Trophoblast cell (in vitro differentiated cells and primary cell): ENCODE results near the gene HS6ST2.

Experiments
- DNase-seq, 2 donors: peaks; one replicate each; pipeline ENCODE4 v3.0.0-alpha.2; 2016
- H2AFZ ChIP-seq: 2 replicates; pipeline ENCODE4 v1.6.1; 2013; ENCODE audit warnings: low read length, moderate library complexity, mild to moderate bottlenecking; ENCODE audit not compliant: insufficient read depth, poor library complexity
- H2AK5ac ChIP-seq: 2 replicates; pipeline ENCODE4 v1.6.1; 2013; ENCODE audit warnings: mild to moderate bottlenecking, low read length
- H2BK120ac ChIP-seq: 2 replicates; pipeline ENCODE4 v1.6.1; 2013; ENCODE audit warnings: low read length, mild to moderate bottlenecking, moderate library complexity; ENCODE audit not compliant: insufficient read depth, poor library complexity
- H2BK12ac ChIP-seq: 2 replicates; pipeline ENCODE4 v1.6.1; 2013; ENCODE audit warnings: mild to moderate bottlenecking, low read length, moderate library complexity
- H2BK5ac ChIP-seq: 2 replicates; pipeline ENCODE4 v1.6.1; 2013; ENCODE audit warnings: low read length, low read depth, moderate library complexity, mild to moderate bottlenecking; ENCODE audit not compliant: poor library complexity
- H3K14ac ChIP-seq: 2 replicates; pipeline ENCODE4 v1.6.1; 2013; ENCODE audit warnings: mild to moderate bottlenecking, low read length
- H3K18ac ChIP-seq: 2 replicates; pipeline ENCODE4 v1.6.1; 2013; ENCODE audit warnings: mild to moderate bottlenecking, low read length
- H3K23ac ChIP-seq: 2 replicates; pipeline ENCODE4 v1.6.1; 2013; ENCODE audit warnings: low read length
- H3K27ac ChIP-seq: 2 replicates; pipeline ENCODE4 v1.5.1; 2013; ENCODE audit warnings: low read depth, mild to moderate bottlenecking, inconsistent platforms, low read length, moderate library complexity
- H3K27me3 ChIP-seq: 2 replicates; pipeline ENCODE4 v1.6.1; 2013; ENCODE audit warnings: inconsistent platforms, mild to moderate bottlenecking, low read length, moderate library complexity; ENCODE audit not compliant: insufficient read depth
- H3K36me3 ChIP-seq, 2 experiments: 1 replicate in 1 of 2; 2 replicates in 1 of 2; pipeline ENCODE4 v1.6.1; 2013; ENCODE audit warnings: low read length in 2 of 2, mild to moderate bottlenecking in 2 of 2, moderate library complexity in 1 of 2; ENCODE audit not compliant: insufficient read depth in 2 of 2, control insufficient read depth in 1 of 2
- H3K4ac ChIP-seq: 2 replicates; pipeline ENCODE4 v1.6.1; 2013; ENCODE audit warnings: low read depth, mild to moderate bottlenecking, low read length, moderate library complexity
- H3K4me1 ChIP-seq, 2 experiments: 1 replicate in 1 of 2; 2 replicates in 1 of 2; pipeline ENCODE4 v1.6.1; 2013; ENCODE audit warnings: low read length in 2 of 2, mild to moderate bottlenecking in 2 of 2, moderate library complexity in 1 of 2; ENCODE audit not compliant: insufficient read depth in 2 of 2, control insufficient read depth in 1 of 2
- H3K4me2 ChIP-seq: 2 replicates; pipeline ENCODE4 v1.6.1; 2013; ENCODE audit warnings: inconsistent platforms, mild to moderate bottlenecking, low read length, moderate library complexity
- H3K4me3 ChIP-seq: 2 replicates; pipeline ENCODE4 v1.5.1; 2013; ENCODE audit warnings: mild to moderate bottlenecking, low read depth, low read length, inconsistent platforms
- H3K79me1 ChIP-seq: one replicate; pipeline ENCODE4 v1.6.1; 2013; ENCODE audit warnings: low read length
- H3K79me2 ChIP-seq: 2 replicates; pipeline ENCODE4 v1.6.1; 2013; ENCODE audit warnings: low read length, mild to moderate bottlenecking; ENCODE audit not compliant: control insufficient read depth, insufficient read depth, poor library complexity
- H3K9ac ChIP-seq: 2 replicates; pipeline ENCODE4 v1.6.1; 2013; ENCODE audit warnings: mild to moderate bottlenecking, low read length
- H3K9me3 ChIP-seq: 2 replicates; pipeline ENCODE4 v1.6.1; 2013; ENCODE audit warnings: low read depth, mild to moderate bottlenecking, control low read depth, inconsistent platforms, low read length; ENCODE audit not compliant: insufficient read depth
- H4K12ac ChIP-seq: 2 replicates; pipeline ENCODE4 v1.6.1; 2013; ENCODE audit warnings: low read depth, mild to moderate bottlenecking, low read length, moderate library complexity
- H4K8ac ChIP-seq: 2 replicates; pipeline ENCODE4 v1.6.1; 2013; ENCODE audit warnings: low read depth, mild to moderate bottlenecking, low read length, moderate library complexity
- H4K91ac ChIP-seq: one replicate; pipeline ENCODE4 v1.6.1; 2013; ENCODE audit warnings: low read depth, mild to moderate bottlenecking, low read length, moderate library complexity
- WGBS: extraction: QIAGEN DNeasy Blood & Tissue Kit; methylation state at CpG from one replicate; pipeline ENCODE4 v1.1.7; 2013; ENCODE audit warnings: missing lambda C conversion rate; ENCODE audit not compliant: insufficient read length, insufficient coverage; ENCODE audit errors: extremely low coverage; 5-methylcytosine and 5-hydroxymethylcytosine counted together

The HS6ST2 gene

DNA sequence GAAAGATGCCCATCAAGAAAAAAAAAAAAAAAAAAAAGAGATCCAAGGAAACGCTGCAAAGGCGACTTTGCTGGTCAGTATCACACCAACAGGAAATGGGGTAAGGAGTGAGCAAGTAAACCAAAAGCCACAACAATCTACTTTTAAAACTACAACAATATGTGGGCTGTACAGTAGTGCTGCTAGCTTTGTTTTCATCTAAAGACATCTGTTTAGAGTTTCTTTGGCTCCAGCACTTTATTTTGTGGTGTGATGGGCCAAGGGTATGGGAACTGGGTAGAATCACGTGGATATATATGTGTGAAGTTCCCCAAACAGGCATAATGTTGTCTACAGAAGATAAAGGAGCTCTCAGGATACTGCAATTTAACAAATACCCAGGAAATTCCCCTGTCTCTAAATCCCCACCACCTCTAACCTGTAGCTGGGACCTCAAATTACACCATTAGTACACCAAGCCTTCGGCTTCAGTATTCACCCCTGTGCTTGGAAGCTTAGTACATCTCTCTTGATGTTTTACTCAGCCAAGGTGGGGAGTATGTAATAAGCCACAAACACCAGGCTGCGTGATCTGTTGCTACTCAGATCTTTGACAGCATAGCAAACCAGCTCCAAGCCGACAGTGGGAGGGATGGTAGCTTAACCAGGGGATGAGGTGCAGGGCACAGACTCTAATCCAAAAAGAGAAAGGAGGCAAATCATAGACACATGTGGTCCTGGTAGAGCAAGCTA, 207.9 kb downstream of the HS6ST2 start:
- Histone ChIP-seq H3K18ac (no peak overlapping the region), H3K9ac (no peak overlapping the region), H2AK5ac (no peak overlapping the region)

DNA sequence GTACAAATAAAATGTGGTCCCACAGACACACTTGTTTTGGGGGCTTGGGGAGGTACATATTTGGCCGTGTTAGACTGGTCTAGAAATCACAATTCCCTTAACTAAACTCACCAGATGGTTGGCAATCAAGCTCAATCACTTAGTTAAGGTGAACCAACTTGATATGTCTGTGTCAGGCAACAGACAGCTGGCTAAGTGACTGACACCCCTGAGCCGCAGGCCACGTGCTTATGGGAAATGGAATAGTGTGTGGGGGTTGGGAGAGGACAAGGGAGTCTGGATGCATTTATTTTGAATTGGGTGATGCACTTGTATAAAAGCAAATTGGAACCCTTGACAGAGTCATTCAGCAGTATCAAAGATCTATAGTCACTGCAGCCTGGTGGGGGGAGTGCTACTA, 209.0 kb downstream of the HS6ST2 start:
- no peaks in the 10 kb centered on the region for H3K79me1 ChIP-seq
- no peak overlapping the region for H3K4me3 ChIP-seq
- H3K14ac ChIP-seq, result no peak overlapping the region
- peaks cover 5 to 6% of the 10 kb centered on the region in 2 experiments for H3K4me1 ChIP-seq
- H4K12ac ChIP-seq, result no peak overlapping the region
- no peak for DNase-seq
- H2BK5ac ChIP-seq, result no peak overlapping the region
- H3K27me3 ChIP-seq, result no peaks in the 10 kb centered on the region
- no CpG with 5 or more reads among the region's 3 CpGs for WGBS
- H2AFZ ChIP-seq, result no peak overlapping the region
- H3K36me3 ChIP-seq, result no peaks in the 10 kb centered on the region
- no peak overlapping the region for H4K8ac ChIP-seq
- no peak overlapping the region for H3K23ac ChIP-seq
- H4K91ac ChIP-seq, result no peak overlapping the region
- H3K18ac ChIP-seq, result no peak overlapping the region
- H3K79me2 ChIP-seq, result no peaks in the 10 kb centered on the region
- no peak overlapping the region for H2BK120ac ChIP-seq
- no peak overlapping the region for H3K9ac ChIP-seq
- H3K9me3 ChIP-seq, result no peaks in the 10 kb centered on the region
- no peak overlapping the region for H2AK5ac ChIP-seq
- H3K27ac ChIP-seq, result no peak overlapping the region
- H3K4me2 ChIP-seq, result no peak overlapping the region
- H2BK12ac ChIP-seq, result no peak overlapping the region
- no peak overlapping the region for H3K4ac ChIP-seq

More for the DNA sequence above, 207.9 kb downstream of the HS6ST2 start:
- no peak overlapping the region for H4K8ac ChIP-seq
- no peak overlapping the region for H3K23ac ChIP-seq
- no peak overlapping the region for H2BK12ac ChIP-seq
- H4K91ac ChIP-seq, result no peak overlapping the region
- H4K12ac ChIP-seq, result no peak overlapping the region
- H3K4ac ChIP-seq, result no peak overlapping the region
- DNase-seq, result no peak
- no peaks in the 10 kb centered on the region for H3K36me3 ChIP-seq
- no peak overlapping the region for H2BK5ac ChIP-seq
- H3K79me2 ChIP-seq, result no peaks in the 10 kb centered on the region
- H2BK120ac ChIP-seq, result no peak overlapping the region
- peaks cover 5 to 6% of the 10 kb centered on the region in 2 experiments for H3K4me1 ChIP-seq
- no peak overlapping the region for H3K27ac ChIP-seq
- no peaks in the 10 kb centered on the region for H3K9me3 ChIP-seq
- H3K79me1 ChIP-seq, result no peaks in the 10 kb centered on the region
- no peak overlapping the region for H3K4me3 ChIP-seq
- H3K27me3 ChIP-seq, result no peaks in the 10 kb centered on the region
- no peak overlapping the region for H3K4me2 ChIP-seq
- WGBS, result no CpG with 5 or more reads among the region's 6 CpGs
- H3K14ac ChIP-seq, result no peak overlapping the region
- no peak overlapping the region for H2AFZ ChIP-seq

DNA sequence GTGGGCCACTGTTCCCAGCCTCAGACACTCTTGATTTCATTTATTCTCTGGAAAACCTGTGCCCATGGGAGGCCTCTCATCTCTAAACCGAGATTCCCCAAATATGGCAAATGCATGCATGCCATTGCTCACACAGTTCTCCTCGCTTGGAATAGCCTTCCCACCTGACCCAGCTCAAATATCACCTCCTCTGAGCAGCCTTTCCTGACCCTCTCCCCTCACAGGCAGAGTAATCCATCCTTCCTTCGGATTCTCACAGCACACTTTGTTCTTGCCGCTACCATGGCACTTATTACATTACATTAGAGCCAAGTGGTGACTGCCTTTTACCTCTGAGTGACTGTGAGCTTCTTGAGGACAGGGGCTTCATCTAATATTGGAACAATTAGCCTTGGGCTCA, 209.5 kb downstream of the HS6ST2 start:
- no peak overlapping the region for H3K9ac ChIP-seq
- H4K8ac ChIP-seq, result no peak overlapping the region
- no peak overlapping the region for H2BK120ac ChIP-seq
- H3K4ac ChIP-seq, result no peak overlapping the region
- H3K79me1 ChIP-seq, result no peaks in the 10 kb centered on the region
- no peaks in the 10 kb centered on the region for H3K9me3 ChIP-seq
- H3K4me2 ChIP-seq, result no peak overlapping the region
- H2BK12ac ChIP-seq, result no peak overlapping the region
- no peak overlapping the region for H3K14ac ChIP-seq
- H3K4me3 ChIP-seq, result no peak overlapping the region
- no peak overlapping the region for H3K27ac ChIP-seq
- H3K23ac ChIP-seq, result no peak overlapping the region
- H3K36me3 ChIP-seq, result no peaks in the 10 kb centered on the region
- H2AK5ac ChIP-seq, result no peak overlapping the region
- no peak overlapping the region for H4K12ac ChIP-seq
- H3K4me1 ChIP-seq, result peaks cover 5 to 6% of the 10 kb centered on the region in 2 experiments
- no peak overlapping the region for H2BK5ac ChIP-seq
- DNase-seq, result no peak
- H4K91ac ChIP-seq, result no peak overlapping the region
- H2AFZ ChIP-seq, result no peak overlapping the region
- H3K27me3 ChIP-seq, result no peaks in the 10 kb centered on the region
- no peak overlapping the region for H3K18ac ChIP-seq
- no peaks in the 10 kb centered on the region for H3K79me2 ChIP-seq
- no CpG with 5 or more reads among the region's 4 CpGs for WGBS

DNA sequence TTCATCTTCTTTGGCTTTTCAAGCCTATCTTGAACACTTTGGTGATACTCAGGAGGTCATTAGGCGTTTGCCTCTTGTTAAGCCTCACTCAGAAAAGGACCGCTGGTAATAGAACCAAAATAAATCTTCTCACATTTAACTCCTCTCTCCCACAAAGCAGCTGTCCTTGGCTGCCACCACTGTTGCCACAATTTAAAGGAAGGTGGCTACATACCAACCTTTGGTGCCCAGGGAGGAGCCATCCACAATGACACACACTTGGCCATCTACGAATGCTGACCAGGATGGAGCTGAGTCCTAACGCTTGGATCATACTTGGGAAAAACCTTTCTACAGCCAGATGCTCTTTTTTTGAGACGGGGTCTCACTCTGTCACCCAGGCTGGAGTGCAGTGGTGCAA, 210.2 kb downstream of the HS6ST2 start:
- Histone ChIP-seq H2BK12ac (no peak overlapping the region), H2BK5ac (no peak overlapping the region), H3K23ac (no peak overlapping the region), H3K79me1 (no peaks in the 10 kb centered on the region), H4K8ac (no peak overlapping the region), H2AFZ (no peak overlapping the region), H3K9ac (no peak overlapping the region), H3K4ac (no peak overlapping the region), H3K4me2 (no peak overlapping the region), H2BK120ac (no peak overlapping the region), H3K27ac (no peak overlapping the region), H2AK5ac (no peak overlapping the region), H3K27me3 (no peaks in the 10 kb centered on the region), H3K36me3 (no peaks in the 10 kb centered on the region), H4K91ac (no peak overlapping the region), H3K79me2 (no peaks in the 10 kb centered on the region), H3K18ac (no peak overlapping the region), H3K4me3 (no peak overlapping the region), H3K14ac (no peak overlapping the region), H3K4me1 (peaks cover 5 to 6% of the 10 kb centered on the region in 2 experiments), H4K12ac (no peak overlapping the region), H3K9me3 (no peaks in the 10 kb centered on the region)
- no peak for DNase-seq
- no CpG with 5 or more reads among the region's 5 CpGs for WGBS
